Right atrium auricular region (tissue), 2 donors: ENCODE data around the gene USH1C. TPM values are rescaled to one million over a fixed set of nuclear protein-coding genes. Genes with fewer than 3 reads are reported as not detected.

Experiments used
- DNase-seq: peaks from one replicate; pipeline ENCODE4 v3.0.0-alpha.2; 2019; ENCODE audit warnings: low spot score
- H3K27ac ChIP-seq, 2 donors: fragments of 200-600 bp; sonication (generic); 1 replicate in 1 of 2; 2 replicates in 1 of 2; pipeline ENCODE4 v1.5.1; 2016 to 2019
- H3K27me3 ChIP-seq, 2 donors: fragments of 200-600 bp; sonication (generic); one replicate each; pipeline versions ENCODE4 v1.5.1 to v1.6.0; 2017 to 2019
- H3K36me3 ChIP-seq: fragments of 200-600 bp; sonication (generic); one replicate; pipeline ENCODE4 v1.5.1; 2016
- H3K4me1 ChIP-seq, 2 donors: fragments of 200-600 bp; sonication (generic); one replicate each; pipeline versions ENCODE4 v1.5.1 to v1.6.0; 2017 to 2019
- H3K4me3 ChIP-seq, 2 donors: fragments of 200-600 bp; sonication (generic); 1 replicate in 1 of 2; 2 replicates in 1 of 2; pipeline ENCODE4 v1.5.1; 2017 to 2019; ENCODE audit warnings: mild to moderate bottlenecking in 1 of 2, moderate library complexity in 1 of 2
- H3K9me3 ChIP-seq, 2 donors: fragments of 200-600 bp; sonication (generic); one replicate each; pipeline ENCODE4 v1.5.1; 2019
- total RNA-seq, 2 donors: library from RNA; depleted of rRNA; stranded (reverse); fragments of >200 nt; gene quantifications; one replicate each; pipeline ENCODE4 v1.1.0, GENCODE V29; 2016
- TF ChIP-seq, protein P1 (sequence below), 2 donors: fragments of 200-600 bp; sonication (generic); IDR thresholded peaks; one replicate each; pipeline ENCODE4 v1.5.1; 2019; ENCODE audit warnings: antibody characterized with exemption in 2 of 2

USH1C gene
- total RNA-seq, 2 donors from 2014 or later = not detected

DNA sequence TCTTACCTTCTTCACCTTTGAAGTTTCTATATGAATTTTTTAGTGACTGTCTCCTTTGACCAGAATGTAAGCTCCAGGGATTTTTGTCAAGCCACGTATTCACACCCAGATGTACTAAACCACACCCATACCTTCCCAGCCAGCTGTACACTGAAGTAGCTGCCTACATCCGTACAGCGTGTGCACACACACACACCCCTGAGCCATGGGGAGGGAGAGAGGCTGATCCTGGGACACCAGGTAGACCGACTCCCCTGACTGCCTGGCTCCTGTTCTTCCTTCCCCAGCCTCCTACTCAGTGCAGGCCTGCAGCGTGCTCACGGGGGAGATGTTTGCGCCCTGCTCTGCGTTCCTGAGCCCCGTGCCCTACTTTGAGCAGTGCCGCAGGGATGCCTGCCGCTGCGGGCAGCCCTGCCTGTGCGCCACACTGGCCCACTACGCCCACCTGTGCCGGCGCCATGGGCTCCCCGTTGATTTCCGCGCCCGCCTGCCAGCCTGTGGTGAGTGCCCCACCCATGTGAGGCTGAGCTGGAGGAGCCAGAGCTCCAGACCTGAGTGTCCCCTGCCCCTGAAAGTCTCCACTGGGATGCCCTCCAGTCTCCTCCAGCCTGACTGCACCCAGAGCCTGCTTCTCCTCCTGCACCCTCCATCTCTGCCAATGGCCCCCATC lies 28.7 kb upstream of the USH1C start:
- no peaks in the 10 kb centered on the region for H3K27me3 ChIP-seq
- no peak overlapping the region for H3K27ac ChIP-seq
- TF ChIP-seq, protein P1, sequence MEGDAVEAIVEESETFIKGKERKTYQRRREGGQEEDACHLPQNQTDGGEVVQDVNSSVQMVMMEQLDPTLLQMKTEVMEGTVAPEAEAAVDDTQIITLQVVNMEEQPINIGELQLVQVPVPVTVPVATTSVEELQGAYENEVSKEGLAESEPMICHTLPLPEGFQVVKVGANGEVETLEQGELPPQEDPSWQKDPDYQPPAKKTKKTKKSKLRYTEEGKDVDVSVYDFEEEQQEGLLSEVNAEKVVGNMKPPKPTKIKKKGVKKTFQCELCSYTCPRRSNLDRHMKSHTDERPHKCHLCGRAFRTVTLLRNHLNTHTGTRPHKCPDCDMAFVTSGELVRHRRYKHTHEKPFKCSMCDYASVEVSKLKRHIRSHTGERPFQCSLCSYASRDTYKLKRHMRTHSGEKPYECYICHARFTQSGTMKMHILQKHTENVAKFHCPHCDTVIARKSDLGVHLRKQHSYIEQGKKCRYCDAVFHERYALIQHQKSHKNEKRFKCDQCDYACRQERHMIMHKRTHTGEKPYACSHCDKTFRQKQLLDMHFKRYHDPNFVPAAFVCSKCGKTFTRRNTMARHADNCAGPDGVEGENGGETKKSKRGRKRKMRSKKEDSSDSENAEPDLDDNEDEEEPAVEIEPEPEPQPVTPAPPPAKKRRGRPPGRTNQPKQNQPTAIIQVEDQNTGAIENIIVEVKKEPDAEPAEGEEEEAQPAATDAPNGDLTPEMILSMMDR (IDR thresholded peaks at IDR 0.05) = no peak
- no peak overlapping the region for H3K4me3 ChIP-seq
- no peak for DNase-seq
- H3K36me3 ChIP-seq = no peaks in the 10 kb centered on the region
- H3K9me3 ChIP-seq = no peaks in the 10 kb centered on the region
- no peaks in the 10 kb centered on the region for H3K4me1 ChIP-seq

DNA sequence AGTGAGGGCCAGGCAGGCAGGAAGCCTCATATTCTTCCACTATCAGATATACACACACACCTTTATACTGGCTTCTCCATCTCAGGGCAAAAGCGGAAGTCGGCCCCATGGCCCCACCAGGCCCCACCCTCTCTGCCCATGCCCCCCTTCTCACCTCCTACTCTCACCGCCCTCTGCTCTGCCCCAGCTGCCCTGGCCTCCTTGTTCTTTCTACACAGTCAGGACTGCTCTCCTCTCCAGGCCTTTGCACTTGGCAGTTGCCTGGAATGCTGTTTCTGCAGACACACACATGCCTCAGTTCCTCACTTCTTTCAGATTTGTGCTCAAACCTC lies 28.1 kb upstream of the USH1C start:
- no peaks in the 10 kb centered on the region for H3K9me3 ChIP-seq
- no peaks in the 10 kb centered on the region for H3K27me3 ChIP-seq
- DNase-seq = no peak
- no peak overlapping the region for H3K4me3 ChIP-seq
- no peaks in the 10 kb centered on the region for H3K4me1 ChIP-seq
- TF ChIP-seq, protein P1 (IDR thresholded peaks at IDR 0.05) = no peak
- no peaks in the 10 kb centered on the region for H3K36me3 ChIP-seq
- no peak overlapping the region for H3K27ac ChIP-seq

DNA sequence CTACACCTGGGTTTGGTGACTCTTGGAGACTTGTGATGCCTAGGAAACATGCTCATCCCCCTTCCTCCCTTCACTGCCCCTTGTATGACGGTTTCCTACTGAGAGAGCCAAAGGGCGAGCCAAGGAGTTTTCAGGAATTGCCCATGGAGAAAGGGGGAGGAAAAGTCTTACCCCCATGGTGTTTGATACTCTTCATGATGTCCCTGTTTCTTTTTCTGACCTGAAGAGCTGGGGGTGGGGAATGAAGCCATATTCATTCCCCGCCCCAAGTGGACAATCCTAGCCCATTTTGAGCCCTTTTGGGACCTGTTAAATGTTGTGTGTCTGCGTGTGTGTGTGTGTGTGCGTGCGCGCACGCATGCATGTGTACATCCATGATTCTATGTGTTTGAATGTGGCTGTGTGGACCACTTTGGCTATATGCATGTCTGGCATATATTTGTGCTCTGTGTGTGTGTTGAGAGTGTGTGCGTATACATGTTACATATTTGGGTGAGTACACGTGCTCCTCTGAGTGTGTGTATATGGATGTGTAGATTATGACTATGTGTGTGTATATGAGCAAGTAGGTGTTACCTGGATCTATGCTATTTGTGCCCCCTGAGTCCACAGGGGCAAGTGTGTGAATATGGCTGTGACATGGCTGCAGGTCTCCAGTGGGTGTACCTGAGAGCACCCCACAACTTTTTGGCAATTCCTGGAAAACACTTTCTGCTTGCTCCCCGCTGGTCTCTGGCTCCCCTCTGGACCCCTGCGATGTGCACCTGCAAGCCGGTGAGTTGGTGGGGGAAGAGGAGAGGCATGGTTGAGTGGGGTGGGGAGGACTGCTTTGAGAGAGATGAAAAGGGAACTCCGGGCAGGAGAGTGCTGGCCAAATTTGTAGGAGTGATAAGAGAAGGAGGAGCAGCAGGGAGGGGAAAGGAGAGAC lies 27.5 kb upstream of the USH1C start:
- H3K4me1 ChIP-seq = no peaks in the 10 kb centered on the region
- no peak for DNase-seq

DNA sequence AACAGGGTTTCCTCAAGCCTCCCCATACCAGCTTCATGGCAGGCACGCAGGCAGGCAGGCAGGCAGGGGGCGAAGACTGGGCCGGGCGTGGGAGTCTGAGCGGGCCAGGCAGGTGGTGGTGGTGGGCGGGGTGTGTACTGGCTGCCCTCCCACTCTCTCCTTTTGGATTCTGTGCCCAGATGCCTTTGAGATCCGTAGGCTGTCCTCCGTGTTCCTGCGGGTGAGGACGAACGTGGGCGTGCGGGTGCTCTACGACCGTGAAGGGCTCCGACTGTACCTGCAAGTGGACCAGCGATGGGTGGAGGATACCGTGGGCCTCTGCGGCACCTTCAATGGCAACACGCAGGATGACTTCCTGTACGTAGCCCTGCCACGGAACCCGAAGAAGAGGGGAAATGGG lies 25.8 kb upstream of the USH1C start:
- Histone ChIP-seq H3K4me1 (no peaks in the 10 kb centered on the region), H3K9me3 (no peaks in the 10 kb centered on the region), H3K36me3 (no peaks in the 10 kb centered on the region), H3K27me3 (no peaks in the 10 kb centered on the region), H3K27ac (no peak overlapping the region), H3K4me3 (no peak overlapping the region)
- TF ChIP-seq, protein P1 (IDR thresholded peaks at IDR 0.05) = no peak
- no peak for DNase-seq

More for the DNA sequence above, 27.5 kb upstream of the USH1C start:
- Histone ChIP-seq H3K27ac (no peak overlapping the region), H3K36me3 (no peaks in the 10 kb centered on the region), H3K27me3 (no peaks in the 10 kb centered on the region), H3K4me3 (no peak overlapping the region), H3K9me3 (no peaks in the 10 kb centered on the region)
- TF ChIP-seq, protein P1 (IDR thresholded peaks at IDR 0.05) = no peak

DNA sequence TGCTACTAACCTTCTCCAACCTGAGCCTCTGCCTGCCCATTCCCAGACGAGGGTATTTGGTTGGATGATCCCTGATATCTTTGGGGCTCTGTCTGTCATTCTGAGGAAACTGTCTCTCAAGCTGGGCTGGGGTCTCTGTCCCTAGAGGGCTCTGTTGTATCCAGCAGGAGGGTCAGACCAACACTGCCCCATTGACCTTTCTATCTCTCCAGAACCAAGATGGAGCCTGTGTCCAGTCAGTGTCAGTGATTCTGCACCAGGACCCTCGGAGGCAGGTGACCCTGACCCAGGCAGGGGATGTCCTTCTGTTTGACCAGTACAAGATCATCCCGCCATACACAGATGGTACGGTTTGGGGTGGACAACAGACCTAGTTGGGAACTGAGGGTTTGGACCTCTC lies 24.7 kb upstream of the USH1C start:
- TF ChIP-seq, protein P1 (IDR thresholded peaks at IDR 0.05) = no peak
- no peak overlapping the region for H3K27ac ChIP-seq
- no peak overlapping the region for H3K4me3 ChIP-seq
- no peak for DNase-seq
- H3K36me3 ChIP-seq = no peaks in the 10 kb centered on the region
- H3K27me3 ChIP-seq = no peaks in the 10 kb centered on the region
- no peaks in the 10 kb centered on the region for H3K4me1 ChIP-seq
- no peaks in the 10 kb centered on the region for H3K9me3 ChIP-seq
